HFFc6 (cell line): ENCODE results near the gene APBB2. TPM values are rescaled to one million over a fixed set of nuclear protein-coding genes. Genes with fewer than 3 reads are reported as not detected.
A peak's percentile ranks its signal among the peaks of the same experiment; 100 is the strongest.
"Not testable (repeated sequence)": the region's sequence is repeated elsewhere in the genome, so short reads cannot be mapped to it uniquely, and the experiment has no call there.

Source experiments
- DNase-seq: peaks from one replicate; pipeline ENCODE4 v3.0.0-alpha.2; 2018
- H3K27ac Mint-ChIP-seq: 2 replicates; pipeline ENCODE4 v1.8.0; 2020; ENCODE audit warnings: mild to moderate bottlenecking, mixed read lengths
- H3K27me3 Mint-ChIP-seq: 2 replicates; pipeline ENCODE4 v1.8.0; 2021; ENCODE audit warnings: mild to moderate bottlenecking, moderate library complexity, mixed read lengths; ENCODE audit not compliant: insufficient read depth
- H3K36me3 Mint-ChIP-seq: 2 replicates; pipeline ENCODE4 v1.8.0; 2021; ENCODE audit warnings: low read depth, mixed read lengths
- H3K4me1 Mint-ChIP-seq: 2 replicates; pipeline ENCODE4 v1.8.0; 2020; ENCODE audit warnings: low read depth, mixed read lengths
- H3K4me3 Mint-ChIP-seq: 2 replicates; pipeline ENCODE4 v1.8.0; 2020; ENCODE audit warnings: mild to moderate bottlenecking, moderate library complexity, mixed read lengths
- H3K9me3 Mint-ChIP-seq: 2 replicates; pipeline ENCODE4 v1.8.0; 2020; ENCODE audit warnings: mild to moderate bottlenecking, mixed read lengths
- CTCF ChIP-seq: fragments of 200-600 bp; sonication (generic); IDR thresholded peaks from 2 replicates; pipeline ENCODE4 v1.5.0; 2021; ENCODE audit warnings: antibody characterized with exemption, mild to moderate bottlenecking
- total RNA-seq, 6 experiments: library from RNA; stranded (reverse); fragmentation: NEBNext Ultra II Directional; extraction: Animal tissue kit (Norgen Biotek cat#: 25700); gene quantifications; 2 replicates in 1 of 6; 3 replicates in 5 of 6; pipeline ENCODE4 v1.2.3, GENCODE V29; 2021

Gene APBB2
- total RNA-seq, 6 experiments from 2014 or later, result 32.4 to 45.5 (median 35.8) TPM

GRCh38 chr4:41148292-41148691, 66.0 kb downstream of the APBB2 start:
- Mint-ChIP-seq H3K4me3 (no peak overlapping the region), H3K36me3 (peaks cover 14% of the 10 kb centered on the region; the same call in 1 of the 2 replicates), H3K9me3 (no peaks in the 10 kb centered on the region), H3K4me1 (peaks cover 72% of the 10 kb centered on the region), H3K27ac (peak overlapping the region; percentile 48; the same call in 1 of the 2 replicates), H3K27me3 (no peaks in the 10 kb centered on the region)
- no peak for TF ChIP-seq CTCF
- DNase-seq, result no peak

GRCh38 chr4:41147570-41147969, 66.8 kb downstream of the APBB2 start:
- H3K4me1 Mint-ChIP-seq, result peaks cover 72% of the 10 kb centered on the region
- peak overlapping the region; percentile 87 for H3K27ac Mint-ChIP-seq
- not testable (repeated sequence) for H3K36me3 Mint-ChIP-seq, DNase-seq, H3K27me3 Mint-ChIP-seq, H3K9me3 Mint-ChIP-seq
- peak overlapping the region; percentile 57; the same call in 1 of the 2 replicates for H3K4me3 Mint-ChIP-seq

- H3K27me3 Mint-ChIP-seq, result no peaks in the 10 kb centered on the region
- H3K27ac Mint-ChIP-seq, result peak overlapping the region; percentile 87
- H3K4me1 Mint-ChIP-seq, result peaks cover 77% of the 10 kb centered on the region
Observed at GRCh38 chr4:41146716-41147506, 67.4 kb downstream of the APBB2 start.

GRCh38 chr4:41146196-41146595, 68.1 kb downstream of the APBB2 start:
- H3K27ac Mint-ChIP-seq, result peak overlapping the region; percentile 87
- no peak for TF ChIP-seq CTCF
- H3K4me3 Mint-ChIP-seq, result peak overlapping the region; percentile 79; the same call in 1 of the 2 replicates
- no peak for DNase-seq
- H3K9me3 Mint-ChIP-seq, result no peaks in the 10 kb centered on the region
- H3K36me3 Mint-ChIP-seq, result peaks cover 12% of the 10 kb centered on the region
- H3K27me3 Mint-ChIP-seq, result peaks cover 2% of the 10 kb centered on the region; the same call in 1 of the 2 replicates
- H3K4me1 Mint-ChIP-seq, result peaks cover 84% of the 10 kb centered on the region

More at GRCh38 chr4:41146716-41147506, 67.4 kb downstream of the APBB2 start:
- Mint-ChIP-seq H3K9me3 (no peaks in the 10 kb centered on the region), H3K36me3 (peaks cover 4% of the 10 kb centered on the region; the same call in 1 of the 2 replicates), H3K4me3 (peak overlapping the region; percentile 79)
- DNase-seq, result no peak
- TF ChIP-seq CTCF, result no peak

- no peak for TF ChIP-seq CTCF
- peaks cover 90% of the 10 kb centered on the region for H3K4me1 Mint-ChIP-seq
- no peak overlapping the region for H3K4me3 Mint-ChIP-seq
- H3K27me3 Mint-ChIP-seq, result peaks cover 2% of the 10 kb centered on the region; the same call in 1 of the 2 replicates
- H3K36me3 Mint-ChIP-seq, result peaks cover 17% of the 10 kb centered on the region
- DNase-seq, result peak; percentile 30
- peak overlapping the region; percentile 87 for H3K27ac Mint-ChIP-seq
- no peaks in the 10 kb centered on the region for H3K9me3 Mint-ChIP-seq
Observed at GRCh38 chr4:41145571-41146078, 68.7 kb downstream of the APBB2 start.

- H3K4me1 Mint-ChIP-seq, result peaks cover 92% of the 10 kb centered on the region
- peaks cover 2% of the 10 kb centered on the region; the same call in 1 of the 2 replicates for H3K27me3 Mint-ChIP-seq
- H3K27ac Mint-ChIP-seq, result peak overlapping the region; percentile 87
- no peak for DNase-seq
- H3K4me3 Mint-ChIP-seq, result peak overlapping the region; percentile 86
- TF ChIP-seq CTCF, result no peak
- H3K36me3 Mint-ChIP-seq, result peaks cover 16% of the 10 kb centered on the region
- H3K9me3 Mint-ChIP-seq, result no peaks in the 10 kb centered on the region
Observed at GRCh38 chr4:41144812-41145211, 69.5 kb downstream of the APBB2 start.
